GM12873 (cell line): ENCODE results near the gene C9orf40.

Experiments used
- TF ChIP-seq, protein P1 (sequence below): IDR thresholded peaks from 2 replicates; pipeline ENCODE4 v1.5.1; 2012; ENCODE audit warnings: low read depth, mild to moderate bottlenecking, moderate library complexity, low read length, control low read depth; ENCODE audit not compliant: insufficient read depth; ENCODE audit errors: missing control alignments

C9orf40 gene

DNA sequence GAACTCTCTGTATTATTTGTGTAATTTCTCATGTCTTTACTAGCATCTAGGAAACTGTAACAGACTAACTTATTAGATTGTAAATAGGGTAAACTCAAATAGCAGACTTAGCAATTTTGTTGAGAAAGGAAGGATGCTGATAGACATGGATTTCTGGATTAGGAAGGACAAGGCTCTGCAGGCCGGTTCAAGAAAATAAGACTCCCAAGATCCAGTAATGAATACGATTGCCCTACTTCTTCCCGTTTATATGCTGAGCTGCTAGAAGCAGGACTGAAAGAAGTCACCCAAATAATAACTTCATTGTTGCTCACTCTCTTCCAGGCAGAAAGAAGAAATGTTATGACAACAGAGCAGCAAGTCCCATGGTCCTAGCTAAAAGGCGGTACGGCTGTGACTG, 22.8 kb upstream of the C9orf40 start:
- TF ChIP-seq, protein P1, sequence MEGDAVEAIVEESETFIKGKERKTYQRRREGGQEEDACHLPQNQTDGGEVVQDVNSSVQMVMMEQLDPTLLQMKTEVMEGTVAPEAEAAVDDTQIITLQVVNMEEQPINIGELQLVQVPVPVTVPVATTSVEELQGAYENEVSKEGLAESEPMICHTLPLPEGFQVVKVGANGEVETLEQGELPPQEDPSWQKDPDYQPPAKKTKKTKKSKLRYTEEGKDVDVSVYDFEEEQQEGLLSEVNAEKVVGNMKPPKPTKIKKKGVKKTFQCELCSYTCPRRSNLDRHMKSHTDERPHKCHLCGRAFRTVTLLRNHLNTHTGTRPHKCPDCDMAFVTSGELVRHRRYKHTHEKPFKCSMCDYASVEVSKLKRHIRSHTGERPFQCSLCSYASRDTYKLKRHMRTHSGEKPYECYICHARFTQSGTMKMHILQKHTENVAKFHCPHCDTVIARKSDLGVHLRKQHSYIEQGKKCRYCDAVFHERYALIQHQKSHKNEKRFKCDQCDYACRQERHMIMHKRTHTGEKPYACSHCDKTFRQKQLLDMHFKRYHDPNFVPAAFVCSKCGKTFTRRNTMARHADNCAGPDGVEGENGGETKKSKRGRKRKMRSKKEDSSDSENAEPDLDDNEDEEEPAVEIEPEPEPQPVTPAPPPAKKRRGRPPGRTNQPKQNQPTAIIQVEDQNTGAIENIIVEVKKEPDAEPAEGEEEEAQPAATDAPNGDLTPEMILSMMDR, result no peak

DNA sequence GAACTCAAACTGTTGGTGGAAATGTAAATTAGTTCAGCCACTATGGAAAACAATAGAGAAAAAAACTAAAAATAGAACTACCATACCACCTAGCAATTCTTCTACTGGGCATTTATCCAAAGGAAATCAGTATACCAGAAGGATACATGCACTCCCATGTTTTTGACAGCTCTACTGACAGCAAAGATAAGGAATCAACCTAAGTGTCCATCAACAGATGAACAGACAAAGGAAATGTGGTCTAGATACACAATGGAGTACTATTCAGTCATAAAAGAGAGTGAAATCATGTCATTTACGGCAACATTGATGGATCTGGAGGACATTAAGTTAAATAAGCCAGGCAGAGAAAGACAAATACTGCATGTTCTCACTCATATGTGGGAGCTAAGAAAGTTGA, 21.8 kb upstream of the C9orf40 start:
- TF ChIP-seq, protein P1, result no peak

DNA sequence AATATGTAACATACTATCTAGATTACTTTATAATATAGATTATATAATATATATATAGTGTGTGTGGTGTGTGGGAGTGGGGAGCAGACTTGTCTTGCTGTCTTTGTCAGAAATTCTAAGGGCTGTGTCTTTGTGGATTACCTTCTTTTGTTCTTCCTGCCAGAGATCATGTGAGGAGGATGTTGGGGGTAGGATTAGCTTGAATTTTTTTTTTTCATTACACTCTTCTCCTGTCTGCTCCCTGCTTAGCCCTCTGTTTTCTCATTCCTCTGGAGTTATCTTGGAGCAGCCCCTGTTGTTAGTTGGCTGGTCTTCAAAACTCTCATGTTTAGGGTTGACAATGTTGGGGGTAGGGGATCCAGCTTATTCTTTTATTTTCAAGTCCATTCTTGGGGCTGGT, 21.0 kb upstream of the C9orf40 start:
- TF ChIP-seq, protein P1, result no peak

DNA sequence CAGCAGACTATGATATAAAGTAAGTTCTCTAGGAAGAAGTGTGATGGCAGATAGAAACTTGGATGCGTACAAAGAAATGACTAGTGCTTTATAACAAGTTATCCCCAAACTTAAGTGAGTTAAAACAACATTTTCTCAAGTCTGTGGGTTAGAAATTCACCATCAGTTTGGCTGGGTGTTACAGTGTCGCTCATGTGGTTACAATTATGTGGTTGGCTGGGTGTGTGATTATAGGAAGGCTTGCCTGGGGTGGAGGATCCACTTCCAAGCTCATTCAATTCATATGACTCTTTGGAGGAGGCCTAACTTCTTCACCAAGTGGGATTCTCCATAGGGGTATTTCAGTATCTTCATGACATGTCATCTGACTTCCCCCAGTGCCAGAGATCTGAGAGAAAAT, 10.3 kb upstream of the C9orf40 start:
- TF ChIP-seq, protein P1, result no peak

DNA sequence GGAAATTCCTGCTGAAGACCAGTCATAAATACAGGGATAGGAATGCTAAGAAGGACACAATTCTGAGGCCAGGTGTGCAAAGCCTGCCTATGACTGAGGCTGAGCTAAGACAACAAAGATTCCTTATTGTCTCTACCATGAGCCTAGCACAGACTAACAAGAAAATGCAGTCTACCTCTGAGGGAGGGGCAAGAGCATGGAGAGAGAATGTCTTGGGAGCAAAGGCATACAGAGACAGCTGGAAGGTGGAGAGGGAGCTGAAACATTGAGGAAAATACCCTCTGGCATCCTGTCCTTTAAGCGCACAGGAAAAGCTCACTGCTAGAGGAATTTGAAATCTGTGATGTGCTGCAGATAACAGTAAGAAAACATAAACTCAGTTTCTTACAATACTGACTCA, 8.8 kb upstream of the C9orf40 start:
- TF ChIP-seq, protein P1, result no peak

DNA sequence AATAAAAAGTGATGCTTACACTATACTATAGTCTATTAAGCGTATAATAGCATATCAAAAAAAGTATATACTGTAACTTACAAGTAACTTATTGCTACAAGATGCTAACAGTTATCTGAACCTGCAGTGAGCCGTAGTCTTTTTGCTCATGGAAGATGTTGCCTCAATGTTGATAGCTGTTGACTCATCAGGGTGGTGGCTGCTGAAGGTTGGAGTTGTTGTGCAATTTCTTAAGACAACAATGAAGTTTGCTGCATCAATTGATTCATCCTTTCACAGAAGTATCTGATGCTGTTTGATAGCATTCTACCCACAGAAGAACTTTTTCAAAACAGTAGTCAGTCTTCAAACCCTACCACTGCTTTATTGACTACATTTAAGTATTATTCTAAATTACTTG, 7.8 kb upstream of the C9orf40 start:
- TF ChIP-seq, protein P1, result no peak

DNA sequence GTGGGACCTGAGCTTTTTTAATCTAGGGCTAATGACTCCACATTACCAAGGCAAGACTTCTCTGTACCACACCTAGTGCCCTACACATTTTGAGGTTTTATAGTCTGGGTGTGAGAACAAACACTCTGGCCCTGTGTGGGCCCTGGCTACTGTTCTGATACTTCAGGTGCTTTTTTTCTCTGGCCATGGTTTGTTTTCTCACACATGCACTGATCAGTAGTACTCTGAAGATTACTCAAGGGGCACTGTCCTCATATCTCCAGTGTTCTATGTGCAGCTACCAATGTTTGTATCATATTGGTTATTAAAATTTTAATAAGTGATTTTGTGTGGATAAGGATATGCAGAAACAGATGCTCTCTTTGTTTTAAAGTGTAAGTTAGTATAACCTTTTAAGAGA, 5.9 kb upstream of the C9orf40 start:
- TF ChIP-seq, protein P1, result no peak
